Calu3 (cell line): Measurements from ENCODE around the gene JARID2. TPM values are rescaled to one million over a fixed set of nuclear protein-coding genes. Genes with fewer than 3 reads are reported as not detected.

Source experiments
- BruUV-seq: library from RNA; stranded (reverse); fragments of 400-500 nt; replicated peaks from 2 replicates; lab custom pipeline; 2021; lab: Mats Ljungman, UMichigan
- CTCF ChIA-PET: fragments of 300-600 bp; sonication (Branson Sonifier 250); formaldehyde crosslinking; loops from one replicate; lab custom pipeline; 2022; ENCODE audit warnings: antibody characterized with exemption; lab: Charles Lee
- DNase-seq: peaks from one replicate; pipeline ENCODE4 v3.0.0; 2022
- H3K27ac Mint-ChIP-seq: one replicate; pipeline ENCODE4 v1.8.0; 2022; ENCODE audit warnings: mixed read lengths; ENCODE audit not compliant: unreplicated experiment
- H3K27me3 Mint-ChIP-seq: one replicate; pipeline ENCODE4 v1.8.0; 2022; ENCODE audit warnings: mixed read lengths; ENCODE audit not compliant: unreplicated experiment
- H3K36me3 Mint-ChIP-seq: one replicate; pipeline ENCODE4 v1.8.0; 2022; ENCODE audit warnings: mild to moderate bottlenecking, moderate library complexity, mixed read lengths; ENCODE audit not compliant: insufficient read depth, unreplicated experiment
- H3K4me1 Mint-ChIP-seq: one replicate; pipeline ENCODE4 v1.8.0; 2022; ENCODE audit warnings: mild to moderate bottlenecking, low read depth, mixed read lengths; ENCODE audit not compliant: unreplicated experiment
- H3K4me3 Mint-ChIP-seq: one replicate; pipeline ENCODE4 v1.8.0; 2022; ENCODE audit warnings: mild to moderate bottlenecking, low read depth, moderate library complexity, mixed read lengths; ENCODE audit not compliant: unreplicated experiment
- H3K9me3 Mint-ChIP-seq: one replicate; pipeline ENCODE4 v1.8.0; 2022; ENCODE audit warnings: low read depth, mixed read lengths; ENCODE audit not compliant: unreplicated experiment
- CTCF ChIP-seq: fragments of 200-600 bp; IDR thresholded peaks from one replicate; pipeline ENCODE4 v1.8.0; 2022; ENCODE audit warnings: antibody characterized with exemption; ENCODE audit not compliant: unreplicated experiment
- intact Hi-C: fragments of 100-400 bp; cut with micrococcal nuclease; formaldehyde crosslinking; loops from one replicate; pipeline ENCODE4 v1.10.0; 2022; ENCODE audit not compliant: unreplicated experiment
- total RNA-seq: library from RNA; stranded (reverse); gene quantifications from 2 replicates; pipeline ENCODE4 v1.2.3, GENCODE V29; 2022

Gene JARID2
- total RNA-seq, 1 experiment from 2014 or later, result 9.4 TPM

DNA sequence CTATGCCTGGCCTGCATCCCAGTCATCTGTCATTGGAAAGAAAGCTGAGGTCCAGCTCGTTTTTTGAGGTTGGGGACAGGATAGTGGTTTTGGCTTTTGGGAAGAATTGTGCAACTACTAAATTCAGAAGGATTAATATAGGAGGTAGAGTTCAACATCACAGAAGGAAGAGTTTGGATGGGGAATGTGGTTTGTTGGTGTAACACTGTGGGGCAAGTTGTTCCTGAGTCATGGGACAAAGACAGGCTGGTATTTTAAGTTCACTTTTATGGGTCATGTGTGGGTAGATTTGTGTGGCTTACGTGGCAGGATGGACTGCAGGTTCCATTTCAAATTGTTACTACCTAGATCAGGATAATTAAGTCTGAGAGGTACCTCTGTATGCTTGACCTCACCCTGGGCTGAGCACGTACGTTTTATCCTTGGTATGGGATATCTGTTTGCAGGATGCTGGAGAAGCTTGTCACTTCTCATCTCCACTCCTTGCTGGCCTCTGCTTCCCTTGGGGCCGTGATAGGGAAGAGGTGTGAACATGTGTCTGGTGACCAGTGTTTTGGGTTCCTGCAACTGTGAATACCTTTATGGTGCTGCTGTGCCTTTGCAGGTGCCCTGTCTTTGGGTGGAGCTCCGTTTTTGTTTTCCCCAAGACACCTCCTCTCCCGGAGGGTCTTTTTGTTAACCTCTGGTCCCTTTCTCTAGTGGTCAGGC lies 177.6 kb downstream of the JARID2 start:
- no peak overlapping the region for H3K27ac Mint-ChIP-seq
- CTCF ChIA-PET, result no interaction called here
- peaks cover 3% of the 10 kb centered on the region for H3K9me3 Mint-ChIP-seq
- H3K4me3 Mint-ChIP-seq, result no peak overlapping the region
- no TSS peak for BruUV-seq
- H3K27me3 Mint-ChIP-seq, result no peaks in the 10 kb centered on the region
- no peak for TF ChIP-seq CTCF
- H3K4me1 Mint-ChIP-seq, result peaks cover 8% of the 10 kb centered on the region
- DNase-seq, result no peak
- H3K36me3 Mint-ChIP-seq, result peaks cover 4% of the 10 kb centered on the region
- intact Hi-C loops, result no loop called here

DNA sequence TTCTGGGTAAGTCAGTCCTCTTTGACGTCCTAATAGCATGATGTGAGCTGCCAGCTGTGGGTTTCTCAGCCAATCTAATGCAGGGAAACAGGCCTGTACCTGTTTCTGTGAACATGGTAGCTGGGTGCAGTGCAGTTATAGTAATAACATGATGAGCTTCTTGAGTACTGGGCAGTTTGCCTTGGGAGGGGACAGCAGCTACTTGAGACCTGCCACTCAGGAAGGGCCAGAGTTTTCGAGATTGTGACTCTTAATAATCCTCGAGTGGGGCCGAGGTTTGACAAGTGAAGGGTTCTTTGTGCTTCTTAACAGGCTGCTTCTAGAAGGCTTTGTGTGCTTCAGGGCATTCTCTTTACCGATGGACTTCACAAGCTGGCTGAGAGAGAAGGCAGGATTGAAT lies 180.1 kb downstream of the JARID2 start:
- Mint-ChIP-seq H3K36me3 (peaks cover 4% of the 10 kb centered on the region), H3K9me3 (no peaks in the 10 kb centered on the region), H3K27me3 (no peaks in the 10 kb centered on the region), H3K4me1 (peaks cover 10% of the 10 kb centered on the region), H3K4me3 (no peak overlapping the region), H3K27ac (no peak overlapping the region)
- BruUV-seq, result no TSS peak
- intact Hi-C loops, result no loop called here
- no peak for TF ChIP-seq CTCF
- CTCF ChIA-PET, result no interaction called here
- DNase-seq, result no peak

- CTCF ChIA-PET, result no interaction called here
- peaks cover 4% of the 10 kb centered on the region for H3K36me3 Mint-ChIP-seq
- DNase-seq, result no peak
- no peaks in the 10 kb centered on the region for H3K27me3 Mint-ChIP-seq
- no peak overlapping the region for H3K4me3 Mint-ChIP-seq
- H3K27ac Mint-ChIP-seq, result no peak overlapping the region
- no peak for TF ChIP-seq CTCF
- intact Hi-C loops, result no loop called here
- peaks cover 14% of the 10 kb centered on the region for H3K4me1 Mint-ChIP-seq
- no peaks in the 10 kb centered on the region for H3K9me3 Mint-ChIP-seq
- no TSS peak for BruUV-seq
Observed at GRCh38 chr6:15426395-15426794, 180.5 kb downstream of the JARID2 start.

DNA sequence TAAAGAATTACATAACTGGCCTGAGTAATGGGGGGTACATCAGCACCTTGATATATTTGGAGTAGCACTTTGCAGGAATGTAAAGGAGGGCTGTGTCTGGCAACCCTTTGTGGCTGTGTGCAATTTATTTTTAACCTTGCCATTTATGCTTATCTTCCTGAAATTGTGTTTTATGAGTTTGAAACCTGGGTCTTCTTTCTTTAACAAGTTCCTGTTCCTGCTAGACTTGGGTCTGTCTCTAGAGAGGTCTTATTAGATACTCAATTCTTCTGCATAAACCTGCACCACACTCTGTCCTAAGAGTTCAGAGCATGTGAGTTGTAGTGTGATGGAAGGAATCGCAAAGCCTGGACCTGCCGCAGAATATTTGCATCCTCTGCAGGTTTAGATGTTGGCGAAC lies 181.0 kb downstream of the JARID2 start:
- no peaks in the 10 kb centered on the region for H3K27me3 Mint-ChIP-seq
- DNase-seq, result no peak
- H3K4me1 Mint-ChIP-seq, result peaks cover 16% of the 10 kb centered on the region
- H3K36me3 Mint-ChIP-seq, result peaks cover 4% of the 10 kb centered on the region
- H3K4me3 Mint-ChIP-seq, result no peak overlapping the region
- BruUV-seq, result no TSS peak
- no peak for TF ChIP-seq CTCF
- no peak overlapping the region for H3K27ac Mint-ChIP-seq
- CTCF ChIA-PET, result no interaction called here
- H3K9me3 Mint-ChIP-seq, result no peaks in the 10 kb centered on the region
- intact Hi-C loops, result no loop called here
